GM13976 (cell line): ENCODE measurements around the gene KATNBL1.

Source experiments
- DNase-seq: peaks from one replicate; pipeline ENCODE4 v3.0.0; 2012; ENCODE audit warnings: low spot score
- CTCF ChIP-seq: IDR thresholded peaks from 2 replicates; pipeline ENCODE4 v1.5.1; 2012; ENCODE audit warnings: borderline replicate concordance, mild to moderate bottlenecking; ENCODE audit not compliant: insufficient read depth; ENCODE audit errors: extremely low read depth, missing control alignments, control extremely low read depth
- in situ Hi-C: fragments of 300-500 bp; cut with MboI; formaldehyde crosslinking; loops from one replicate; pipeline ENCODE4 v1.12.0; 2022; ENCODE audit warnings: low sequenced_read_pairs, mixed read lengths, inconsistent platforms; ENCODE audit not compliant: unreplicated experiment

KATNBL1 gene

GRCh38 chr15:34243226-34243625 is 33.3 kb upstream of the KATNBL1 start:
- no peak for DNase-seq
- TF ChIP-seq CTCF, result no peak
- in situ Hi-C loops, result loop anchor here (25.0 kb wide), 1 partner anchor 344 kb away; the partner anchor contains the start of gene GOLGA8B

GRCh38 chr15:34242331-34242710 is 32.4 kb upstream of the KATNBL1 start:
- no peak for TF ChIP-seq CTCF
- DNase-seq, result no peak
- in situ Hi-C loops, result loop anchor here (25.0 kb wide), 1 partner anchor 345 kb away; the partner anchor contains the start of gene GOLGA8B

GRCh38 chr15:34241376-34242330 is 31.8 kb upstream of the KATNBL1 start:
- in situ Hi-C loops, result loop anchor here (25.0 kb wide), 1 partner anchor 346 kb away; the partner anchor contains the start of gene GOLGA8B
- peak; percentile 59 for DNase-seq
- TF ChIP-seq CTCF, result peak; percentile 54

DNA sequence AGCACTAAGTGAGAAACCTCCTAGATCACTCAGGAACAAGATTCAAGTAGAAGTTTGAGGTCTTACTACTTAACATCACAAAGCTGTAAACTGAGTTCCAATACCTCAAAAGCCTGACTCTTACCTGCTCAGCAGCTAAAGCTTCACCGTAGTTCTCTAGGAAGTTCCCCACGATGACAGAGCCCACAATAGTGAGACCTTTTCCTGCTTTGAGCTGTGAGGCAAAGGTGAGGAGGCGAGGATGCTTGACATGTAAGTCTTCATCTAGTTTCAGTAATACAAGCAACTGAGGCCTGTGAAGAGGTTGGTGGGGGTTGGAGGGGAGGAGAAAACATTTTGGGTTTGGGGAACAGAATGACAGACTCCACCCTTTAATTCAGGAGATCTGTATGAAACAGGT is 30.6 kb upstream of the KATNBL1 start:
- in situ Hi-C loops, result loop anchor here (25.0 kb wide), 1 partner anchor 347 kb away; the partner anchor contains the start of gene GOLGA8B
- DNase-seq, result no peak
- no peak for TF ChIP-seq CTCF

- peak; percentile 34 for DNase-seq
- in situ Hi-C loops, result loop anchor here (25.0 kb wide), 1 partner anchor 348 kb away; the partner anchor contains the start of gene GOLGA8B
- no peak for TF ChIP-seq CTCF
Measured at GRCh38 chr15:34239151-34239808, 29.4 kb upstream of the KATNBL1 start.

GRCh38 chr15:34233614-34234013 is 23.7 kb upstream of the KATNBL1 start:
- TF ChIP-seq CTCF, result no peak
- DNase-seq, result no peak
- in situ Hi-C loops, result loop anchor here (25.0 kb wide), 1 partner anchor 354 kb away; the partner anchor contains the start of gene GOLGA8B
